ENCODE measurements around the gene ZNF699. TPM values are rescaled to one million over a fixed set of nuclear protein-coding genes. Genes with fewer than 3 reads are reported as not detected.

ZNF699 gene
- 15.7 and 17.4 TPM in 2 replicates for total RNA-seq

GRCh38 chr19:9309139-9309973 lies at the start of gene ZNF699:
ZNF699 (minus strand) TSS chr19:9309838; CDS start chr19:9305119, 4,719 bp downstream.

GRCh38 chr19:9323919-9324583 lies 14.4 kb upstream of the ZNF699 start, which contains the start of gene ZNF559:
ZNF559 (plus strand) TSS chr19:9324179; CDS start chr19:9338550, 14,371 bp downstream.

GRCh38 chr19:9250630-9251029 lies 59.0 kb downstream of the ZNF699 start, which contains the start of gene OR7E24:
OR7E24 (plus strand) TSS chr19:9250930; CDS start chr19:9251044, 114 bp downstream.

Other genes with a start within 250 kb of the ZNF699 start
- gene OR1M1, start 222.8 kb downstream of the ZNF699 start, total RNA-seq: not detected in 2 replicates
- not detected in 2 replicates for gene OR7G2, start 202.4 kb downstream of the ZNF699 start, total RNA-seq
- gene OR7G1, start 194.1 kb downstream of the ZNF699 start, total RNA-seq: not detected in 2 replicates
- not detected in 2 replicates for gene OR7G3, start 182.9 kb downstream of the ZNF699 start, total RNA-seq
- gene ZNF317, start 169.4 kb downstream of the ZNF699 start, total RNA-seq: 12.4 and 14.6 TPM in 2 replicates
- under 0.01 and 0.12 TPM in 2 replicates for gene OR7D2, start 130.9 kb downstream of the ZNF699 start, total RNA-seq
- gene OR7D4, start 90.2 kb downstream of the ZNF699 start, total RNA-seq: not detected in 2 replicates
- not detected in 2 replicates for gene OR7E24, start 58.9 kb downstream of the ZNF699 start, total RNA-seq
- 13.0 and 13.4 TPM in 2 replicates for gene ZNF559, start 14.3 kb upstream of the ZNF699 start, total RNA-seq
- 0.89 and 2.9 TPM in 2 replicates for gene ZNF177, start 53.2 kb upstream of the ZNF699 start, total RNA-seq
- gene ZNF266, start 125.7 kb upstream of the ZNF699 start, total RNA-seq: 7.1 and 12.4 TPM in 2 replicates
- 0.11 and 0.75 TPM in 2 replicates for gene ZNF560, start 188.8 kb upstream of the ZNF699 start, total RNA-seq
- gene ZNF426, start 228.8 kb upstream of the ZNF699 start, total RNA-seq: 19.4 and 25.7 TPM in 2 replicates

All from uterine smooth muscle cell (primary cell).